Right atrium auricular region (tissue), 2 donors: ENCODE measurements around the gene NAA10. TPM values are rescaled to one million over a fixed set of nuclear protein-coding genes. Genes with fewer than 3 reads are reported as not detected.

Experiments
- DNase-seq: peaks from one replicate; pipeline ENCODE4 v3.0.0-alpha.2; 2019; ENCODE audit warnings: low spot score
- H3K27ac ChIP-seq, 2 donors: fragments of 200-600 bp; sonication (generic); 1 replicate in 1 of 2; 2 replicates in 1 of 2; pipeline ENCODE4 v1.5.1; 2016 to 2019
- H3K27me3 ChIP-seq, 2 donors: fragments of 200-600 bp; sonication (generic); one replicate each; pipeline versions ENCODE4 v1.5.1 to v1.6.0; 2017 to 2019
- H3K36me3 ChIP-seq: fragments of 200-600 bp; sonication (generic); one replicate; pipeline ENCODE4 v1.5.1; 2016
- H3K4me1 ChIP-seq, 2 donors: fragments of 200-600 bp; sonication (generic); one replicate each; pipeline versions ENCODE4 v1.5.1 to v1.6.0; 2017 to 2019
- H3K4me3 ChIP-seq, 2 donors: fragments of 200-600 bp; sonication (generic); 1 replicate in 1 of 2; 2 replicates in 1 of 2; pipeline ENCODE4 v1.5.1; 2017 to 2019; ENCODE audit warnings: mild to moderate bottlenecking in 1 of 2, moderate library complexity in 1 of 2
- H3K9me3 ChIP-seq, 2 donors: fragments of 200-600 bp; sonication (generic); one replicate each; pipeline ENCODE4 v1.5.1; 2019
- CTCF ChIP-seq, 2 donors: fragments of 200-600 bp; sonication (generic); IDR thresholded peaks; one replicate each; pipeline ENCODE4 v1.5.1; 2019; ENCODE audit warnings: antibody characterized with exemption in 2 of 2
- microRNA-seq, 2 donors: library from miRNA; unstranded; fragments of <30 nt; microRNA quantifications; one replicate each; pipeline ENCODE4, GENCODE V29; 2016 to 2017; ENCODE audit warnings: borderline number of aligned reads in 2 of 2, borderline replicate concordance in 1 of 2
- total RNA-seq, 2 donors: library from RNA; depleted of rRNA; stranded (reverse); fragments of >200 nt; gene quantifications; one replicate each; pipeline ENCODE4 v1.1.0, GENCODE V29; 2016

Gene NAA10
- total RNA-seq, 2 donors from 2014 or later, result 66.5 to 70.2 TPM

- Histone ChIP-seq H3K36me3 (no peaks in the 10 kb centered on the region), H3K27ac (no peak overlapping the region), H3K4me1 (peaks cover 0 to 7% of the 10 kb centered on the region in 2 donors), H3K9me3 (no peaks in the 10 kb centered on the region), H3K27me3 (peaks cover 15 to 32% of the 10 kb centered on the region in 2 donors), H3K4me3 (no peak overlapping the region)
- no peak for DNase-seq
- TF ChIP-seq CTCF (IDR thresholded peaks at IDR 0.05), result no peak
Observed at GRCh38 chrX:153882557-153882956, 52.3 kb downstream of the NAA10 start.

GRCh38 chrX:153882086-153882498 lies 52.7 kb downstream of the NAA10 start:
- no peak for TF ChIP-seq CTCF (IDR thresholded peaks at IDR 0.05)
- Histone ChIP-seq H3K27me3 (peaks cover 15 to 31% of the 10 kb centered on the region in 2 donors), H3K4me1 (peaks cover 0 to 7% of the 10 kb centered on the region in 2 donors), H3K36me3 (no peaks in the 10 kb centered on the region), H3K9me3 (no peaks in the 10 kb centered on the region), H3K4me3 (no peak overlapping the region), H3K27ac (no peak overlapping the region)
- no peak for DNase-seq

GRCh38 chrX:153881281-153881680 lies 53.6 kb downstream of the NAA10 start:
- no peak overlapping the region for H3K27ac ChIP-seq
- no peak overlapping the region for H3K4me3 ChIP-seq
- H3K36me3 ChIP-seq, result no peaks in the 10 kb centered on the region
- H3K4me1 ChIP-seq, result peaks cover 0 to 7% of the 10 kb centered on the region in 2 donors
- no peak for DNase-seq
- no peak for TF ChIP-seq CTCF (IDR thresholded peaks at IDR 0.05)
- H3K9me3 ChIP-seq, result no peaks in the 10 kb centered on the region
- peaks cover 11 to 26% of the 10 kb centered on the region in 2 donors for H3K27me3 ChIP-seq

GRCh38 chrX:153880440-153880815 lies 54.4 kb downstream of the NAA10 start:
- peaks cover 0 to 4% of the 10 kb centered on the region in 2 donors for H3K4me1 ChIP-seq
- DNase-seq, result no peak
- H3K36me3 ChIP-seq, result no peaks in the 10 kb centered on the region
- H3K9me3 ChIP-seq, result no peaks in the 10 kb centered on the region
- H3K4me3 ChIP-seq, result no peak overlapping the region
- H3K27ac ChIP-seq, result no peak overlapping the region
- TF ChIP-seq CTCF (IDR thresholded peaks at IDR 0.05), result no peak
- H3K27me3 ChIP-seq, result peaks cover 11 to 23% of the 10 kb centered on the region in 2 donors

- no peaks in the 10 kb centered on the region for H3K9me3 ChIP-seq
- DNase-seq, result no peak
- H3K4me3 ChIP-seq, result no peak overlapping the region
- H3K36me3 ChIP-seq, result no peaks in the 10 kb centered on the region
- peaks cover 6 to 18% of the 10 kb centered on the region in 2 donors for H3K27me3 ChIP-seq
- no peaks in the 10 kb centered on the region for H3K4me1 ChIP-seq
- no peak overlapping the region for H3K27ac ChIP-seq
- no peak for TF ChIP-seq CTCF (IDR thresholded peaks at IDR 0.05)
Observed at GRCh38 chrX:153879741-153880439, 54.9 kb downstream of the NAA10 start.

Small RNAs within 50 kb of the gene (microRNA-seq; reads per million reads assigned to microRNA genes)
- gene MIR3202-1 (0 reads per million in 2 donors), gene MIR3202-2 (0 reads per million in 2 donors)

Other genes starting within 250 kb of the NAA10 start
- gene SLC6A8, start 247.1 kb downstream of the NAA10 start, total RNA-seq, result 10 to 100 TPM; 71.3 to 76.6 TPM
- gene BCAP31, start 210.7 kb downstream of the NAA10 start, total RNA-seq, result 100 to 1,000 TPM in 1 of 2 donors, 10 to 100 TPM in 1; 86.3 to 109 TPM
- gene ABCD1, start 210.2 kb downstream of the NAA10 start, total RNA-seq, result 10 to 100 TPM; 15.2 to 18.0 TPM
- gene PLXNB3, start 170.8 kb downstream of the NAA10 start, total RNA-seq, result 1 to 10 TPM; 5.6 to 8.2 TPM
- 10 to 100 TPM; 19.4 to 24.6 TPM for gene SRPK3, start 154.0 kb downstream of the NAA10 start, total RNA-seq
- 100 to 1,000 TPM; 116 to 135 TPM for gene IDH3G, start 140.7 kb downstream of the NAA10 start, total RNA-seq
- gene SSR4, start 140.4 kb downstream of the NAA10 start, total RNA-seq, result 100 to 1,000 TPM; 219 to 238 TPM
- gene PDZD4, start 104.5 kb downstream of the NAA10 start, total RNA-seq, result 1 to 10 TPM; 2.1 to 7.1 TPM
- 1 to 10 TPM; 6.3 to 7.0 TPM for gene L1CAM, start 48.9 kb downstream of the NAA10 start, total RNA-seq
- gene AVPR2, start 30.4 kb downstream of the NAA10 start, total RNA-seq, result 1 to 10 TPM; 2.3 to 4.7 TPM
- gene ARHGAP4, start 8.8 kb downstream of the NAA10 start, total RNA-seq, result 1 to 10 TPM; 7.6 to 8.9 TPM
- 10 to 100 TPM in 1 of 2 donors, 1 to 10 TPM in 1; 6.2 to 10.6 TPM for gene RENBP, start 9.6 kb upstream of the NAA10 start, total RNA-seq
- 10 to 100 TPM; 40.8 to 54.7 TPM for gene HCFC1, start 36.8 kb upstream of the NAA10 start, total RNA-seq
- 1 to 10 TPM; 4.7 to 6.4 TPM for gene TMEM187, start 37.7 kb upstream of the NAA10 start, total RNA-seq
- 10 to 100 TPM; 27.5 to 37.1 TPM for gene IRAK1, start 84.9 kb upstream of the NAA10 start, total RNA-seq
- 10 to 100 TPM; 52.7 to 69.1 TPM for gene MECP2, start 162.7 kb upstream of the NAA10 start, total RNA-seq
- not detected for gene OPN1LW, start 209.2 kb upstream of the NAA10 start, total RNA-seq
- not detected for gene OPN1MW, start 247.6 kb upstream of the NAA10 start, total RNA-seq